H1 (cell line): ENCODE measurements around the gene C12orf75. TPM values are rescaled to one million over a fixed set of nuclear protein-coding genes. Genes with fewer than 3 reads are reported as not detected.

Source experiments
- CTCF ChIA-PET: fragments of 300-600 bp; sonication (Branson Sonifier 250); formaldehyde crosslinking; loops from one replicate; lab custom pipeline; 2021; ENCODE audit not compliant: partially characterized antibody; lab: Charles Lee
- POLR2A ChIA-PET: fragments of 300-600 bp; sonication (Branson Sonifier 250); formaldehyde crosslinking; loops from one replicate; lab custom pipeline; 2021; ENCODE audit warnings: inconsistent platforms; ENCODE audit not compliant: partially characterized antibody; lab: Charles Lee
- DNase-seq, 2 experiments: peaks; one replicate each; pipeline versions ENCODE4 v3.0.0 to v3.0.0-alpha.2; 2010 to 2022; ENCODE audit warnings: low spot score in 2 of 2, low read depth in 1 of 2, mixed read lengths in 1 of 2
- FAIRE-seq: peaks from 2 replicates; lab custom pipeline; 2011; peaks lifted over from hg19 to GRCh38; lab: Jason Lieb, UNC
- H2AFZ ChIP-seq: 2 replicates; pipeline ENCODE4 v1.8.1; 2012; ENCODE audit warnings: low read length, inconsistent platforms
- H2AK5ac ChIP-seq: 2 replicates; pipeline ENCODE4 v1.6.1; 2013; ENCODE audit warnings: low read depth, low read length
- H2BK120ac ChIP-seq: replicated peaks from 2 replicates; pipeline ENCODE3; 2013; ENCODE audit warnings: low read depth, low read length, inconsistent platforms
- H2BK12ac ChIP-seq: 2 replicates; pipeline ENCODE4 v1.6.1; 2013; ENCODE audit warnings: low read depth, low read length
- H2BK15ac ChIP-seq: 2 replicates; pipeline ENCODE4 v1.6.1; 2013; ENCODE audit warnings: low read length
- H2BK20ac ChIP-seq: 2 replicates; pipeline ENCODE4 v1.6.1; 2013; ENCODE audit warnings: low read length
- H2BK5ac ChIP-seq: 2 replicates; pipeline ENCODE4 v1.6.1; 2013; ENCODE audit warnings: low read depth, low read length
- H3K14ac ChIP-seq: 2 replicates; pipeline ENCODE4 v1.6.1; 2013; ENCODE audit warnings: inconsistent platforms; ENCODE audit not compliant: insufficient read length
- H3K18ac ChIP-seq: 2 replicates; pipeline ENCODE4 v1.6.1; 2013; ENCODE audit warnings: low read length; ENCODE audit errors: extremely low read depth
- H3K23ac ChIP-seq: 2 replicates; pipeline ENCODE4 v1.6.1; 2013; ENCODE audit warnings: inconsistent platforms; ENCODE audit not compliant: insufficient read length
- H3K23me2 ChIP-seq: 2 replicates; pipeline ENCODE4 v1.6.1; 2013; ENCODE audit warnings: low read depth, low read length
- H3K27ac ChIP-seq: 2 replicates; pipeline ENCODE4 v1.6.1; 2011; ENCODE audit warnings: low read depth, low read length, inconsistent platforms
- H3K27me3 ChIP-seq, 4 experiments: replicated peaks in 1 of 4; 1 replicate in 1 of 4; 2 replicates in 3 of 4; pipeline versions ENCODE4 v1.6.1 to v1.8.1; 2011 to 2013; ENCODE audit warnings: low read length in 3 of 4, mild to moderate bottlenecking in 3 of 4, inconsistent platforms in 2 of 4, mixed read lengths in 2 of 4, moderate library complexity in 1 of 4; ENCODE audit not compliant: control insufficient read depth in 3 of 4, insufficient read depth in 3 of 4; ENCODE audit errors: extremely low read depth in 1 of 4
- H3K36me3 ChIP-seq, 4 experiments: 2 replicates each; pipeline versions ENCODE4 v1.6.1 to v1.8.1; 2011 to 2013; ENCODE audit warnings: mild to moderate bottlenecking in 4 of 4, low read length in 3 of 4, moderate library complexity in 2 of 4, control low read depth in 1 of 4, inconsistent platforms in 1 of 4; ENCODE audit not compliant: insufficient read depth in 4 of 4, control insufficient read depth in 2 of 4
- H3K4ac ChIP-seq: replicated peaks from 2 replicates; pipeline ENCODE3; 2013; ENCODE audit warnings: low read length, low read depth, mixed read lengths, inconsistent platforms; ENCODE audit not compliant: insufficient read length
- H3K4me1 ChIP-seq, 4 experiments: replicated peaks in 1 of 4; 1 replicate in 1 of 4; 2 replicates in 3 of 4; pipeline versions ENCODE4 v1.6.1 to v1.8.1; 2011 to 2013; ENCODE audit warnings: low read length in 3 of 4, inconsistent platforms in 2 of 4, mixed read lengths in 1 of 4; ENCODE audit not compliant: insufficient read depth in 4 of 4, control insufficient read depth in 3 of 4
- H3K4me2 ChIP-seq, 2 experiments: 2 replicates each; pipeline versions ENCODE4 v1.6.1 to v1.8.1; 2011 to 2013; ENCODE audit warnings: low read depth in 2 of 2, low read length in 2 of 2, control low read depth in 1 of 2, inconsistent platforms in 1 of 2, mild to moderate bottlenecking in 1 of 2; ENCODE audit not compliant: insufficient read depth in 1 of 2
- H3K4me3 ChIP-seq, 4 experiments: fragments of 200-600, 300-600 bp in 1 of 4; sonication (generic), shearing (Covaris generic), sonication (Bioruptor Twin) in 1 of 4; 2 replicates each; pipeline versions ENCODE4 v1.5.1 to v1.8.1; 2011 to 2016; ENCODE audit warnings: low read length in 4 of 4, low read depth in 3 of 4, control low read depth in 2 of 4, inconsistent platforms in 2 of 4, mild to moderate bottlenecking in 2 of 4, mixed read lengths in 1 of 4, moderate library complexity in 1 of 4; ENCODE audit not compliant: insufficient read depth in 2 of 4; ENCODE audit errors: extremely low read depth in 1 of 4
- H3K56ac ChIP-seq: replicated peaks from 2 replicates; pipeline ENCODE3; 2013; ENCODE audit warnings: low read depth, mild to moderate bottlenecking, mixed read lengths, low read length, inconsistent platforms; ENCODE audit not compliant: insufficient read length
- H3K79me1 ChIP-seq: 2 replicates; pipeline ENCODE4 v1.6.1; 2013; ENCODE audit warnings: low read depth, low read length, control low read depth
- H3K79me2 ChIP-seq, 2 experiments: 2 replicates each; pipeline versions ENCODE4 v1.6.1 to v1.8.1; 2012 to 2013; ENCODE audit warnings: low read length in 2 of 2, mild to moderate bottlenecking in 2 of 2, inconsistent platforms in 1 of 2; ENCODE audit not compliant: insufficient read depth in 2 of 2, control insufficient read depth in 1 of 2
- H3K9ac ChIP-seq, 4 experiments: replicated peaks in 1 of 4; 1 replicate in 1 of 4; 2 replicates in 3 of 4; pipeline versions ENCODE4 v1.6.1 to v1.8.1; 2011 to 2013; ENCODE audit warnings: low read depth in 3 of 4, low read length in 3 of 4, control low read depth in 2 of 4, mild to moderate bottlenecking in 2 of 4, moderate library complexity in 2 of 4, inconsistent platforms in 1 of 4; ENCODE audit errors: extremely low read depth in 1 of 4
- H3K9me3 ChIP-seq, 2 experiments: 2 replicates each; pipeline versions ENCODE4 v1.6.1 to v1.8.1; 2012 to 2013; ENCODE audit warnings: mild to moderate bottlenecking in 2 of 2, moderate library complexity in 2 of 2, control low read depth in 1 of 2, inconsistent platforms in 1 of 2, low read depth in 1 of 2, low read length in 1 of 2, mixed read lengths in 1 of 2; ENCODE audit not compliant: insufficient read depth in 2 of 2
- H4K20me1 ChIP-seq, 2 experiments: replicated peaks in 1 of 2; 2 replicates each; pipeline versions ENCODE3 to v1.8.1; 2011 to 2013; ENCODE audit warnings: inconsistent platforms in 2 of 2, low read length in 2 of 2, mild to moderate bottlenecking in 1 of 2; ENCODE audit not compliant: insufficient read depth in 2 of 2, control insufficient read depth in 1 of 2
- H4K5ac ChIP-seq: 2 replicates; pipeline ENCODE4 v1.6.1; 2013; ENCODE audit warnings: low read length, low read depth, mixed read lengths, inconsistent platforms; ENCODE audit not compliant: insufficient read length
- H4K8ac ChIP-seq: 2 replicates; pipeline ENCODE4 v1.8.0; 2013; ENCODE audit warnings: mild to moderate bottlenecking, moderate library complexity, low read length, inconsistent platforms; ENCODE audit not compliant: insufficient read depth; ENCODE audit errors: extremely low read depth
- H4K91ac ChIP-seq: replicated peaks from 2 replicates; pipeline ENCODE3; 2013; ENCODE audit warnings: low read length, mixed read lengths, inconsistent platforms; ENCODE audit not compliant: insufficient read length
- FOSL1 ChIP-seq: IDR thresholded peaks from 2 replicates; pipeline ENCODE4 v1.6.1; 2011; ENCODE audit warnings: mild to moderate bottlenecking, low read depth, low read length, moderate library complexity; ENCODE audit not compliant: insufficient read depth
- HDAC6 ChIP-seq: IDR thresholded peaks from one replicate; pipeline ENCODE4 v1.7.1; 2012; ENCODE audit warnings: low read depth, mild to moderate bottlenecking, inconsistent platforms, low read length, moderate library complexity
- JUND ChIP-seq: IDR thresholded peaks from 2 replicates; pipeline ENCODE4 v1.6.1; 2011; ENCODE audit warnings: mild to moderate bottlenecking, improper control_type of control experiment, low read length
- KDM1A ChIP-seq: fragments of 200-600, 300-600 bp; sonication (generic); IDR thresholded peaks from 2 replicates; pipeline ENCODE4 v1.7.1; 2016; ENCODE audit warnings: mild to moderate bottlenecking, low read length, borderline replicate concordance
- KDM4A ChIP-seq: IDR thresholded peaks from one replicate; pipeline ENCODE4 v1.7.1; 2012; ENCODE audit warnings: low read depth, mild to moderate bottlenecking, moderate library complexity, low read length, inconsistent platforms; ENCODE audit not compliant: severe bottlenecking
- MAX ChIP-seq: IDR thresholded peaks from 2 replicates; pipeline ENCODE4 v1.6.1; 2012; ENCODE audit warnings: inconsistent platforms
- PHF8 ChIP-seq: fragments of 200-600 bp; sonication (generic); conservative IDR thresholded peaks from 2 replicates; pipeline ENCODE4 v1.7.1; 2012; ENCODE audit warnings: low read depth, mild to moderate bottlenecking, inconsistent platforms, low read length, moderate library complexity
- POLR2A ChIP-seq, 2 experiments: IDR thresholded peaks; 1 replicate in 1 of 2; 2 replicates in 1 of 2; pipeline ENCODE4 v1.6.1; 2011; ENCODE audit warnings: low read depth in 2 of 2, low read length in 2 of 2, mild to moderate bottlenecking in 2 of 2; ENCODE audit errors: control extremely low read depth in 1 of 2
- POU5F1 ChIP-seq: IDR thresholded peaks from 2 replicates; pipeline ENCODE4 v1.6.1; 2011; ENCODE audit warnings: low read depth, mild to moderate bottlenecking, low read length, moderate library complexity
- SAP30 ChIP-seq: fragments of 300-600 bp; sonication (generic); IDR thresholded peaks from 2 replicates; pipeline ENCODE4 v1.7.1; 2012; ENCODE audit warnings: low read length, moderate library complexity, mild to moderate bottlenecking, inconsistent platforms; ENCODE audit not compliant: insufficient read depth, insufficient replicate concordance
- SIX5 ChIP-seq: IDR thresholded peaks from 2 replicates; pipeline ENCODE4 v1.6.1; 2011; ENCODE audit warnings: mild to moderate bottlenecking, low read depth, low read length
- TBP ChIP-seq: IDR thresholded peaks from 2 replicates; pipeline ENCODE4 v1.6.1; 2011; ENCODE audit warnings: low read depth, low read length, improper control_type of control experiment
- YY1 ChIP-seq: IDR thresholded peaks from 2 replicates; pipeline ENCODE4 v1.6.1; 2011; ENCODE audit warnings: low read depth, mild to moderate bottlenecking, low read length
- ZNF274 ChIP-seq: IDR thresholded peaks from 2 replicates; pipeline ENCODE4 v1.7.0; 2012; ENCODE audit warnings: low read length, borderline replicate concordance; ENCODE audit errors: extremely low read depth
- WGBS, 2 experiments: shearing (Covaris generic) in 1 of 2; methylation state at CpG; one replicate each; pipeline versions ENCODE4 v1.1.6 to v1.1.7; 2013 to 2015; ENCODE audit warnings: low lambda C conversion rate in 2 of 2, mixed read lengths in 2 of 2, inconsistent platforms in 1 of 2, low coverage in 1 of 2, missing lambda C conversion rate in 1 of 2; ENCODE audit not compliant: insufficient replicate concordance in 2 of 2, insufficient coverage in 1 of 2, insufficient read length in 1 of 2; ENCODE audit errors: extremely low coverage in 1 of 2, missing lambda C conversion rate in 1 of 2; 5-methylcytosine and 5-hydroxymethylcytosine counted together
- polyA plus RNA-seq, 7 experiments: library from polyadenylated mRNA; depleted of rRNA in 3 of 7; stranded (reverse) in 5 of 7; unstranded in 2 of 7; fragments of >200 nt in 5 of 7; fragments of 200-250 nt in 2 of 7; gene quantifications; 1 replicate in 5 of 7; 2 replicates in 1 of 7; 4 replicates in 1 of 7; pipeline versions ENCODE4 v1.2.1 to v1.2.3, GENCODE V29; 2011 to 2013; ENCODE audit warnings: missing spikeins in 2 of 7, mixed read lengths in 2 of 7
- total RNA-seq: library from RNA; stranded (reverse); fragmentation: NEBNext Ultra II Directional; extraction: Animal tissue kit (Norgen Biotek cat#: 25700); gene quantifications from 2 replicates; pipeline ENCODE4 v1.2.1, GENCODE V29; 2021

The C12orf75 gene
- total and polyA plus RNA-seq, 2 of the 8 experiments (the other 6 are each of a cell fraction or from before 2014, with no cell fraction given) = 26.4 to 41.2 TPM

DNA sequence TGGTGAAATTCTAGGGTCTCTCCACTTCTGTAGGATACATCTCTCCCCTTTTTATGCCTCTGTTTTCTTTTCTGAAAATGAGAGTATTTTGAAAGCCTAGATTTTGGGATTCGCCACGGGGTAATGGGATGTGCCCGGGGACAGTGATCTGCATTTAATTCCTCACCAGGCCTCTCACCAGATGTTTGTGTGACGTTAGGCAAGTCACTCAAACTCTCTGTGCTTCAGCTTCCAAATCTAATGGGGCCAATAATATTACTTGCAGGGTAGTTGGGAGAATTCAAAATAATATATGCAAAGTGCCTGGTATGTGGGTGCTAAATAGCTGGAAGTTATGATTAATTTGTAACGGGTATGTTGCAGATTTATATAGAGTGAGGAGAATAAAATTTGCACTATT, 78.8 kb downstream of the C12orf75 start:
- H2AFZ ChIP-seq = no peak overlapping the region
- no peak for TF ChIP-seq MAX
- no peak for TF ChIP-seq SAP30
- no peak for TF ChIP-seq KDM1A
- no peak for TF ChIP-seq SIX5
- no peak for TF ChIP-seq ZNF274
- no peak for TF ChIP-seq YY1
- TF ChIP-seq JUND = no peak
- TF ChIP-seq POU5F1 = no peak
- no peak for TF ChIP-seq TBP
- no peak for TF ChIP-seq POLR2A (IDR thresholded peaks at IDR 0.05; ENCODE audit: control extremely low read depth in 1 of 2, low read depth in 2 of 2, low read length in 2 of 2)
- no peak for TF ChIP-seq HDAC6
- TF ChIP-seq FOSL1 = no peak
- TF ChIP-seq PHF8 = no peak
- TF ChIP-seq KDM4A = no peak

More for the DNA sequence above, 78.8 kb downstream of the C12orf75 start:
- Histone ChIP-seq H3K14ac (no peak overlapping the region), H3K36me3 (no peaks in the 10 kb centered on the region), H3K18ac (no peak overlapping the region), H2BK120ac (no peak overlapping the region), H3K79me1 (no peaks in the 10 kb centered on the region), H2BK5ac (no peak overlapping the region), H4K5ac (no peak overlapping the region), H3K9me3 (peaks cover 0 to 4% of the 10 kb centered on the region in 2 experiments; a peak in 2 of 4 replicates), H3K9ac (no peak overlapping the region), H4K20me1 (no peaks in the 10 kb centered on the region), H2AK5ac (no peak overlapping the region), H3K27ac (no peak overlapping the region), H3K4me3 (no peak overlapping the region), H3K79me2 (no peaks in the 10 kb centered on the region), H2BK15ac (no peak overlapping the region), H3K23ac (no peak overlapping the region), H4K8ac (no peak overlapping the region), H3K4ac (no peak overlapping the region), H4K91ac (no peak overlapping the region), H3K23me2 (no peaks in the 10 kb centered on the region), H2BK12ac (no peak overlapping the region), H2BK20ac (no peak overlapping the region), H3K4me1 (peaks cover 0 to 6% (median 0%) of the 10 kb centered on the region in 4 experiments; a peak in 1 of 7 replicates), H3K56ac (no peak overlapping the region), H3K27me3 (no peaks in the 10 kb centered on the region), H3K4me2 (no peak overlapping the region)
- no peak for FAIRE-seq
- DNase-seq = no peak
- 92% methylated on average over 5 of the region's 5 CpGs; no CpG with 5 or more reads in 1 of the 2 experiments for WGBS, 2 experiments
- CTCF ChIA-PET = interaction anchor here (0.6 to 2.9 kb wide), 3 partner anchors 11 to 1498 kb away, joined by 3 to 15 read pairs (median 5); no protein-coding TSS in a partner anchor
- POLR2A ChIA-PET = interaction anchor here (0.5 kb wide), 1 partner anchor 1100 kb away, joined by 3 read pairs; no protein-coding TSS in a partner anchor
